Measurements from ENCODE around the gene PPP1R18.

Gene PPP1R18

DNA sequence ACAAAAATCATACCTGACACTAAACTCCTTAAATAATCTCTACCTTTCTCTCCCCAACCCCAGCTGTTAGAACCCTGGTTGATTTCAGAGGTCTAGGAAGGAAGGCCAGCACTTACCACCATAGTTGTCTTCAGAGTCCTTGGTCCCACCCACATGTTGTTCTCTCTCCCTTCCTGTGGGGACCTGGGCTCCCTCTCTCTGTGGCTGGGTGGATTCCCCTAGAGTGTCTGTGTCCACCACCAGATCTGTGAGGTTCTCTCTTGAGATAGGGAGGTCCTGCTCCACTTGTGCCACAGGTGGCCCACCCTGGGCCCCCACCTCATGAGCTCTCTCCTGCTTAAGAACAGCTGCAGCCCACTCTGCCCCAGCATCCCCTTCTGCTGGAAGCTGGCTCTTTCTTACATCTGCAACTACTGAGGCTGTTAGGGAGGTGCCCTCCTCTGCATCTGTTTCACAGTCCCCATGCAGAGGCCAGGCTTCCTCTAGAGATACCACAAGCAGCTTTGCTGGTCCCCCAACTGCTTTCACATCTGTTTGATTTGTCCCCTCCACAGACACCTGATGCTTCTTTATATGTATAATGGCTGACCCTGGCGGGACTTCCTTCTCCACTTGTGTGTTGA, 25.4 kb upstream of the PPP1R18 start:
- TF ChIP-seq POLR2A (IDR thresholded peaks at IDR 0.05; ENCODE audit: extremely low read depth, insufficient read length): no peak
- TF ChIP-seq, protein P1, sequence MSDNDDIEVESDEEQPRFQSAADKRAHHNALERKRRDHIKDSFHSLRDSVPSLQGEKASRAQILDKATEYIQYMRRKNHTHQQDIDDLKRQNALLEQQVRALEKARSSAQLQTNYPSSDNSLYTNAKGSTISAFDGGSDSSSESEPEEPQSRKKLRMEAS (IDR thresholded peaks at IDR 0.05; ENCODE audit: low read depth, low read length): no peak
- no peak for TF ChIP-seq MYC (IDR thresholded peaks at IDR 0.05; ENCODE audit: low read depth, low read length)
- TF ChIP-seq, protein P2, sequence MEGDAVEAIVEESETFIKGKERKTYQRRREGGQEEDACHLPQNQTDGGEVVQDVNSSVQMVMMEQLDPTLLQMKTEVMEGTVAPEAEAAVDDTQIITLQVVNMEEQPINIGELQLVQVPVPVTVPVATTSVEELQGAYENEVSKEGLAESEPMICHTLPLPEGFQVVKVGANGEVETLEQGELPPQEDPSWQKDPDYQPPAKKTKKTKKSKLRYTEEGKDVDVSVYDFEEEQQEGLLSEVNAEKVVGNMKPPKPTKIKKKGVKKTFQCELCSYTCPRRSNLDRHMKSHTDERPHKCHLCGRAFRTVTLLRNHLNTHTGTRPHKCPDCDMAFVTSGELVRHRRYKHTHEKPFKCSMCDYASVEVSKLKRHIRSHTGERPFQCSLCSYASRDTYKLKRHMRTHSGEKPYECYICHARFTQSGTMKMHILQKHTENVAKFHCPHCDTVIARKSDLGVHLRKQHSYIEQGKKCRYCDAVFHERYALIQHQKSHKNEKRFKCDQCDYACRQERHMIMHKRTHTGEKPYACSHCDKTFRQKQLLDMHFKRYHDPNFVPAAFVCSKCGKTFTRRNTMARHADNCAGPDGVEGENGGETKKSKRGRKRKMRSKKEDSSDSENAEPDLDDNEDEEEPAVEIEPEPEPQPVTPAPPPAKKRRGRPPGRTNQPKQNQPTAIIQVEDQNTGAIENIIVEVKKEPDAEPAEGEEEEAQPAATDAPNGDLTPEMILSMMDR (IDR thresholded peaks at IDR 0.05; ENCODE audit: low read depth, low read length): no peak
- no peak overlapping the region for H3K4me3 ChIP-seq (ENCODE audit: low read depth, low read length)
- no peak for DNase-seq (ENCODE audit: low read depth)

DNA sequence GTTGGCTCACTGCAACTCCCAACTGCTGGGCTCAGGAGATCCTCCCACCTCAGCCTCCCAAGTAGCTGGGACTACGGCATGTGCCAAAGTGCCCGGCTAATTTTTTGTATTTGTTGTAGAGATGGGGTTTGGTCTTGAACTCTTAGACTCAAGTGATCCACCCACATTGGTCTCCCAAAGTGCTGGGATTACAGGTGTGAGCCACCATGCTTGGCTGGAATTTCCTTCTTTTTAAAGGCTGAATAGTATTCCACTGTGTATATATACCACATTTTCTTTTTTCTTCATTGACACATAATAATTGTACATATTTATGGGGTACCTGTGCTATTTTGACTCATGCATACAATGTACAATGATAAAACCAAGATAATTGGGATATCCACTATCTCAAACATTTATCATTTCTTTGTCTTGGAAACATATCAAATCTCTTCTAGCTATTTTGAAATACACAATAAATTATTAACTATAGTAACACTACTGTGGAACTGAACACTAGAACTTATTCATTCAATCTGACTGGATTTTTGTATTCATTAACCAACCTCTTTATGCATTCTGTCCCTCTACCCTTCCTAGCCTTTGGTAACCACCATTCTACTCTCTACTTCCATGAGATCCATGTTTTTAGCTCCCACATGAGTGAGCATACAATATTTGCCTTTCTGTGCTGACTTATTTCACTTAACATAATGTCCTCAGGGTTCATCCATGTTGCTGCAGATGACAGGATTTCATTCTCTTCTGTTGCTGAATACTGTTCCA, 22.8 kb upstream of the PPP1R18 start:
- H3K4me3 ChIP-seq (ENCODE audit: low read depth, low read length): no peak overlapping the region
- TF ChIP-seq MYC (IDR thresholded peaks at IDR 0.05; ENCODE audit: low read depth, low read length): no peak
- TF ChIP-seq POLR2A (IDR thresholded peaks at IDR 0.05; ENCODE audit: extremely low read depth, insufficient read length): no peak
- TF ChIP-seq, protein P2 (IDR thresholded peaks at IDR 0.05; ENCODE audit: low read depth, low read length): no peak
- TF ChIP-seq, protein P1 (IDR thresholded peaks at IDR 0.05; ENCODE audit: low read depth, low read length): no peak
- no peak for DNase-seq (ENCODE audit: low read depth)

DNA sequence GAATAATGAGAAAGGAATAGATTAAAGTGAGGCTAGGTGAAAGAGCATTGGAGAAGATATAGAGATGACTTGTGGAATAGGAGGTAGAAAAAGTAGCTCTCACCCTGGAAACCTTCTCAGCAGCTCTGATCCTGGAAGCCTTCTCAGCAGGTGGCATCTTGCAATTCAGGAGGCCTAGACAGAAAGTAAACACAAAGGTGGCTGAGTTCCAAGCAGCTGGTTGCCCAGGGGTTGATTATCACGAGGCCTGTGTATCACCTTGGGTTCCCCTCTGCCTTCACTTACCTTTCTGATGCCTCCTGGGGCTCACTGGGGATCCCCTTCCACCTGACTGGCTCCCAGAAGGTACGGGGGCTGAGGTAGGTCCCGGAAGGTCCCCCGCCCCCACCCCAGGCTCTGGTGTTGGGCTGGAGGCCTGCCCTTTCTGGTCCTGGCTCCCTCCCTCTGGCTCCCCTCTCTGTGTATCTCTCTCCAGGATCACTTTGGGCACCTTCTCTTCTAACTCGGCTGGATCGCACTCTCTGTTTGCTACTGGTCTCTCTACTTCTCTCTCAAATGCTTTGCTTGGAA, 20.9 kb upstream of the PPP1R18 start:
- no peak overlapping the region for H3K4me3 ChIP-seq (ENCODE audit: low read depth, low read length)
- TF ChIP-seq, protein P2 (IDR thresholded peaks at IDR 0.05; ENCODE audit: low read depth, low read length): no peak
- TF ChIP-seq POLR2A (IDR thresholded peaks at IDR 0.05; ENCODE audit: extremely low read depth, insufficient read length): no peak
- TF ChIP-seq, protein P1 (IDR thresholded peaks at IDR 0.05; ENCODE audit: low read depth, low read length): no peak
- TF ChIP-seq MYC (IDR thresholded peaks at IDR 0.05; ENCODE audit: low read depth, low read length): no peak
- no peak for DNase-seq (ENCODE audit: low read depth)

DNA sequence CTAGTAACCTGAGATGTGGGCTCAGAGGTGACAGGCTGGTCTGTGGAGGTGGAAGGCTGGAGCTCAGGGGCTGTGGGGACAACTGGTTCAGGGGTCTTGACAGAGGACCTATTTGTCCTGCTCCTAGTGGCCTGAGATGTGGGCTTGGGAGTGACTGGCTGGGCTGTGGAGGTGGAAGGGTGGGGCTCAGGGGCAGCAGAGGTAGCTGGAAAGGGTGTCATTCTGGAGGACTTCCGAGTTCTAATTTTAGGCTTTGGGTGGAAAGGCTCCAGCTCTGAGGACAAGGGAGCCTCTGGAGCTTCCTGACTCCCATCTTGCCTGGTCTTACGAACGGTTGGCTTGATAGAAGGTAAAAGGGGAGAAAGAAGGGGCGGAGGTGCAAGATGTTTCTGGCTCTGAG, 19.2 kb upstream of the PPP1R18 start:
- no peak for DNase-seq (ENCODE audit: low read depth)
- TF ChIP-seq POLR2A (IDR thresholded peaks at IDR 0.05; ENCODE audit: extremely low read depth, insufficient read length): no peak
- TF ChIP-seq, protein P2 (IDR thresholded peaks at IDR 0.05; ENCODE audit: low read depth, low read length): no peak
- TF ChIP-seq, protein P1 (IDR thresholded peaks at IDR 0.05; ENCODE audit: low read depth, low read length): no peak
- no peak for TF ChIP-seq MYC (IDR thresholded peaks at IDR 0.05; ENCODE audit: low read depth, low read length)
- no peak overlapping the region for H3K4me3 ChIP-seq (ENCODE audit: low read depth, low read length)

DNA sequence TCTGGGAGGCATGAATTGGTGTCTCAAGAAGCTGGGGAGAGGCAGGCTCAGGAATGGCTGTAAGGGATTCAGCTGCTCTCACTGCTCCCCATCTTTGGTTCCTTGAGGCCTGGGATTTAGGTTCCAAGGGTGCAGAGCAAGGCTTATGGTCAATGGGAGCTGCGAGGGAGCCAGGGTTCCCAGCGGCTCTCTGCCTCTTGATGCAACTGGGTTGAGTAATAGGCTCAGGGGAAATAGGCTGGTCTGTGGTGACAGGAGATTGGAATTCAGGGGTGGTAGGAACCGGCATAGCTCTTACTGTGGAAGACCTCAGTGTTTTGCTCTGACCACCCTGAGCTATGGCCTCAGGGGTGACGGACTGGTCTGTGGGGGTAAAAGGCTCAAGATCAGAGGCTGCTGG, 17.4 kb upstream of the PPP1R18 start:
- TF ChIP-seq POLR2A (IDR thresholded peaks at IDR 0.05; ENCODE audit: extremely low read depth, insufficient read length) (no peak), MYC (IDR thresholded peaks at IDR 0.05; ENCODE audit: low read depth, low read length) (no peak)
- TF ChIP-seq, protein P2 (IDR thresholded peaks at IDR 0.05; ENCODE audit: low read depth, low read length): no peak
- TF ChIP-seq, protein P1 (IDR thresholded peaks at IDR 0.05; ENCODE audit: low read depth, low read length): no peak
- DNase-seq (ENCODE audit: low read depth): no peak
- no peak overlapping the region for H3K4me3 ChIP-seq (ENCODE audit: low read depth, low read length)

Measured in NB4 (cell line).